Coronary artery (tissue), 2 donors: Measurements from ENCODE around the gene ZDHHC21.
A peak's percentile ranks its signal among the peaks of the same experiment; 100 is the strongest.

Source experiments
- DNase-seq: peaks from one replicate; pipeline ENCODE4 v3.0.0-alpha.2; 2017; ENCODE audit warnings: low spot score
- H3K27ac ChIP-seq, 2 donors: fragments of 200-600 bp; sonication (generic); one replicate each; pipeline ENCODE4 v1.5.1; 2016 to 2019
- H3K4me3 ChIP-seq: fragments of 200-600 bp; sonication (generic); 2 replicates; pipeline ENCODE4 v1.5.1; 2016; ENCODE audit warnings: mild to moderate bottlenecking, moderate library complexity
- TF ChIP-seq, protein P1 (sequence below): fragments of 200-600 bp; sonication (generic); IDR thresholded peaks from one replicate; pipeline ENCODE4 v1.5.1; 2019; ENCODE audit warnings: antibody characterized with exemption

The ZDHHC21 gene, protein sequence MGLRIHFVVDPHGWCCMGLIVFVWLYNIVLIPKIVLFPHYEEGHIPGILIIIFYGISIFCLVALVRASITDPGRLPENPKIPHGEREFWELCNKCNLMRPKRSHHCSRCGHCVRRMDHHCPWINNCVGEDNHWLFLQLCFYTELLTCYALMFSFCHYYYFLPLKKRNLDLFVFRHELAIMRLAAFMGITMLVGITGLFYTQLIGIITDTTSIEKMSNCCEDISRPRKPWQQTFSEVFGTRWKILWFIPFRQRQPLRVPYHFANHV

DNA sequence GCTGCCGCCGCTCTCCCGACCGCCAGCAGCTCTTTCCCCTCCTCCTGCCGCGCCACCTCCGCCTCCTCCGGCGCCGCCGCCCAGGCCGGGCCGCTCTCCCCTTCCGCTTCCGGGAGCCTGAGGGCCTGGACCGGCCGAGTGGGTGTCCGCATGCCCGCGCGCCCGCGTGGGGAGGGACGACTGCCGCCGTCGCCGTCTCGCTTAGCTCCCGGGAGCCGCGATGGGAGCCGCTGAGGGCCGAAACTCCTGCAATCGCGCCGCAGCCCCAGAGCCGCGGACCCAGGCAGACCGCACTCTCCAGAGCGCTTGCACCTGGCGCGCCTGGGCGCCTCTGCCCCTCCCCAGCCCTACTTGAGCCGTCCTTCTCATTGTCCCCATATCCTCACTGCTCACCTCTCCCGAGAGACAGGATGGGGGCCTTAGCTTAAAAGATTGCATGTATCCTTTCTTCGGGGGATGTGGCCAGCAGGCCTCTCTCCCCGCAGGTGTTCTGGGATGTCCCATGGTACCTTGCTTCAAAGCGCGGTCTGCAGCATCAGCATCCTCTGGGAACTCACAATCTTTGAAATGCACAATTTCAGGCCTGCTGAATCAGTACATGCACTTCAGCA is at the start of gene ZDHHC21:
Gene ZDHHC21 (minus strand): TSS at position 182 of the 611 bp plus-strand sequence. CDS start 19,092 bp downstream, outside the sequence.
- TF ChIP-seq, protein P1, sequence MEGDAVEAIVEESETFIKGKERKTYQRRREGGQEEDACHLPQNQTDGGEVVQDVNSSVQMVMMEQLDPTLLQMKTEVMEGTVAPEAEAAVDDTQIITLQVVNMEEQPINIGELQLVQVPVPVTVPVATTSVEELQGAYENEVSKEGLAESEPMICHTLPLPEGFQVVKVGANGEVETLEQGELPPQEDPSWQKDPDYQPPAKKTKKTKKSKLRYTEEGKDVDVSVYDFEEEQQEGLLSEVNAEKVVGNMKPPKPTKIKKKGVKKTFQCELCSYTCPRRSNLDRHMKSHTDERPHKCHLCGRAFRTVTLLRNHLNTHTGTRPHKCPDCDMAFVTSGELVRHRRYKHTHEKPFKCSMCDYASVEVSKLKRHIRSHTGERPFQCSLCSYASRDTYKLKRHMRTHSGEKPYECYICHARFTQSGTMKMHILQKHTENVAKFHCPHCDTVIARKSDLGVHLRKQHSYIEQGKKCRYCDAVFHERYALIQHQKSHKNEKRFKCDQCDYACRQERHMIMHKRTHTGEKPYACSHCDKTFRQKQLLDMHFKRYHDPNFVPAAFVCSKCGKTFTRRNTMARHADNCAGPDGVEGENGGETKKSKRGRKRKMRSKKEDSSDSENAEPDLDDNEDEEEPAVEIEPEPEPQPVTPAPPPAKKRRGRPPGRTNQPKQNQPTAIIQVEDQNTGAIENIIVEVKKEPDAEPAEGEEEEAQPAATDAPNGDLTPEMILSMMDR: no peak
- DNase-seq: peak; percentile 79
- peak within 1 kb of the TSS; percentile 97 for H3K4me3 ChIP-seq
- H3K27ac ChIP-seq: peak within 1 kb of the TSS; percentile 44 to 78

- TF ChIP-seq, protein P1: no peak
- no peak overlapping the region for H3K4me3 ChIP-seq
- H3K27ac ChIP-seq: no peak overlapping the region
- no peak for DNase-seq
Measured at GRCh38 chr9:14741369-14741768, 48.1 kb upstream of the ZDHHC21 start.

DNA sequence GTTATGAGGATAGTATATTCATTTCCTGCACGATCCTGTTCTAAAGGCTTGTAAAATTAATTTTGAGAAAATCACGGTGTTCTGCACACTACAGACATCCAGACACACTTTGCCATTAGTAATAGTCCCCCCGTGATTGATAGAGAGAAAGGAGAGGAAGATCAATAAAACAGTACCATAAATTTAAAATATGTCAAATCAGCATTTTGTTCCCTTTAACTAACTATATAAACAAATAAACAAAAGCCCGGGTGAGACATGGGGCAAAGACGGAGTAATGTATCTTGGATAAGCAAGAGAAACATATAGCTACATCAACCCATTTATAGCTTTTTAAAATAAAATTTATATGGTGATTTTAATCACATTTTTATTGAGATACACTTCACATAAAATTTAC is 39.9 kb upstream of the ZDHHC21 start:
- no peak for DNase-seq
- TF ChIP-seq, protein P1: no peak
- Histone ChIP-seq H3K4me3 (no peak overlapping the region), H3K27ac (no peak overlapping the region)

DNA sequence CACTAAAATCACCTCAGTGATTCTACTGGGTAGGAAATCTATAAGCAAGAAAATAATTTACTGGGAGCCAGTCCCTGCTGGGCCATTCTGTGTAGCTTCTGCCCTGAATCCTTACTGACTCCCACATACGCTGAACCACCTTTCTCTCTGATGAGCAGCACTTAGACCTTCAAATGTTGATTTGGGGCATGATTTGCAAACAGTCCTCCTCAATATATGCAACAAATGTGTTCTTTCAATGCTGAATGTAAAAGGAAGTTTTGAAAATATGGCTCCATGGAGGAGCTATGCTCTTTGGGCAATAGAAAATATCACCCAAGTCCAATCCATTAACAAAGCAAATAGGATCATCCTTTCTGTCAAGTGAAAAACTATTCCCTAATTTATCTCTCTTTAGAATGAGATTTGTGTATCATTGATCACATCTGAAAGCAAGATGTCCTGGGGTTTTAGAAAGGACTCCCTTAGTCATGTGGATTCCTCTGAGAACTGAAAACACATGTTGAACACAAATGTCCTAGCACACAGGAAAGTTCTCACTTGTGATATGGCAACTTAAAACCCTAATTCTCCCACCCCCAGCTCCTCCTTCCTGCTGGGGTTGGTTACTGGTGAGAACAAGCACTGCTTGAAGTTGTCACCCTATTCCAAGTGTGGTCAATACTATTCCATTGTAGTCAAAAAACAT is 38.2 kb upstream of the ZDHHC21 start:
- DNase-seq: no peak
- Histone ChIP-seq H3K27ac (no peak overlapping the region), H3K4me3 (no peak overlapping the region)
- TF ChIP-seq, protein P1: no peak

DNA sequence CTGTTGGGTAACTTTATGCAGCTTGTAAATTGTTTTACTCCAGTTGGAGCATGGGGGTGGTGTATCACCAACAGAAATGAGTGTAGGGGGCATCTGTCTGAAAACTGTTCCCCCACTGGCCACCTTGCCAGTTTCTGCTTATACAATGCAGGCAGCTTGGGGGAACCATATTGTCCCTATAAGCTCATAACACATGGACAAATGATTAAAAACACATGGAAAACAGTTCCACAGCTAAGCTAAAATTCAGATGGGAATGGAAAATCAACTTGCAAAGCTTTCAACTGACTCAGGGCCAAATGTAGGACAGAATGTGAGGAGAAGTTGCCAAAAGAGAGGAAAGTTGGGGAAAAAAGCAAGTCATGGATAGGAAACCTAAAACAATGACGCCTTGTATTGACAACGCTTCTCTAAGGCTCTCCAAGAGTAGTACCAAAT is 37.2 kb upstream of the ZDHHC21 start:
- no peak overlapping the region for H3K4me3 ChIP-seq
- H3K27ac ChIP-seq: no peak overlapping the region
- DNase-seq: no peak
- TF ChIP-seq, protein P1: no peak

DNA sequence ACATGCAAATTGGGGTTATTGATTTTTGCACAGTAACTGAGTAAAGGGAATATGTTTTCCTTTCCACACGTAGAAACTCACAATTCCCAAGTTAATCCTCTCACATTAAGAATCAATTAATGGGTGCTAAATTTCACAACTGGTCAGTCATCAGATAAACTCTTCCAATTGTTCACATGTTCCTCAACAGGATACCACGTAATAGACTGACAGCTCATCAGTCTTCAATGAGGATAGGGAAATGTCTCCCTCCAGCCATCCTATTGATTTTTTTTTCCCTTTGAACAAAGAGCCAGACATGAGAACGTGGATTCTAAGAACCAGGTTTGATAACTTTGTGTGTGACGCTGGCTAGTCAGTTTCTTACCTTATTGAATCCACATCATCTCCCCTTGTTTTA is 30.1 kb upstream of the ZDHHC21 start:
- Histone ChIP-seq H3K27ac (no peak overlapping the region), H3K4me3 (no peak overlapping the region)
- no peak for DNase-seq
- TF ChIP-seq, protein P1: no peak
